H1 (cell line): ENCODE results near the gene DPYSL3. TPM values are rescaled to one million over a fixed set of nuclear protein-coding genes. Genes with fewer than 3 reads are reported as not detected.

Experiments
- EZH2 ChIP-seq: fragments of 200-600 bp; sonication (generic); IDR thresholded peaks from 2 replicates; pipeline ENCODE4 v1.7.1; 2012; ENCODE audit warnings: low read depth, mild to moderate bottlenecking, moderate library complexity, low read length, inconsistent platforms; ENCODE audit not compliant: severe bottlenecking
- MAFK ChIP-seq: IDR thresholded peaks from 2 replicates; pipeline ENCODE4 v1.6.1; 2012; ENCODE audit warnings: low read depth, mild to moderate bottlenecking, improper control_type of control experiment, low read length
- RFX5 ChIP-seq: IDR thresholded peaks from 2 replicates; pipeline ENCODE4 v1.6.1; 2011; ENCODE audit warnings: low read depth, low read length, improper control_type of control experiment, borderline replicate concordance
- SUZ12 ChIP-seq: fragments of 200-600 bp; sonication (generic); IDR thresholded peaks from 2 replicates; pipeline ENCODE4 v1.6.1; 2012; ENCODE audit warnings: mild to moderate bottlenecking, inconsistent platforms, low read length, moderate library complexity, mixed read lengths
- TCF12 ChIP-seq: IDR thresholded peaks from 2 replicates; pipeline ENCODE4 v1.6.1; 2011; ENCODE audit warnings: low read depth, mild to moderate bottlenecking, low read length
- polyA plus RNA-seq, 7 experiments: library from polyadenylated mRNA; depleted of rRNA in 3 of 7; stranded (reverse) in 5 of 7; unstranded in 2 of 7; fragments of >200 nt in 5 of 7; fragments of 200-250 nt in 2 of 7; gene quantifications; 1 replicate in 5 of 7; 2 replicates in 1 of 7; 4 replicates in 1 of 7; pipeline versions ENCODE4 v1.2.1 to v1.2.3, GENCODE V29; 2011 to 2013; ENCODE audit warnings: missing spikeins in 2 of 7, mixed read lengths in 2 of 7
- total RNA-seq: library from RNA; stranded (reverse); fragmentation: NEBNext Ultra II Directional; extraction: Animal tissue kit (Norgen Biotek cat#: 25700); gene quantifications from 2 replicates; pipeline ENCODE4 v1.2.1, GENCODE V29; 2021

DPYSL3 gene
- total and polyA plus RNA-seq, 2 of the 8 experiments (the other 6 are each of a cell fraction or from before 2014, with no cell fraction given): 268 to 387 TPM

- TF ChIP-seq RFX5 (no peak), EZH2 (no peak), TCF12 (no peak), MAFK (no peak), SUZ12 (no peak)
- TF ChIP-seq, all 59 proteins: peak for 0
Measured at GRCh38 chr5:147384346-147385193, 125.3 kb downstream of the DPYSL3 start (continued).
